Caco-2 (cell line): Measurements from ENCODE around the gene CORIN. TPM values are rescaled to one million over a fixed set of nuclear protein-coding genes. Genes with fewer than 3 reads are reported as not detected.

ENCODE experiments used
- BruUV-seq: library from RNA; stranded (reverse); fragments of 400-500 nt; replicated peaks from 2 replicates; lab custom pipeline; 2021; lab: Mats Ljungman, UMichigan
- CTCF ChIA-PET: fragments of 300-600 bp; sonication (Branson Sonifier 250); formaldehyde crosslinking; loops from one replicate; lab custom pipeline; 2022; ENCODE audit warnings: antibody characterized with exemption; lab: Charles Lee
- POLR2A ChIA-PET: fragments of 300-600 bp; sonication (Branson Sonifier 250); formaldehyde crosslinking; loops from one replicate; lab custom pipeline; 2022; ENCODE audit warnings: antibody characterized with exemption; lab: Charles Lee
- DNase-seq, 2 experiments: peaks; one replicate each; pipeline versions ENCODE4 v3.0.0 to v3.0.0-alpha.2; 2020 to 2022
- H3K27me3 ChIP-seq: replicated peaks from 2 replicates; pipeline ENCODE4 v1.6.0; 2011; ENCODE audit warnings: low read length; ENCODE audit not compliant: control insufficient read depth, insufficient read depth
- H3K36me3 ChIP-seq: 2 replicates; pipeline ENCODE4 v1.5.1; 2011; ENCODE audit warnings: low read length; ENCODE audit not compliant: control insufficient read depth, insufficient read depth
- H3K4me1 ChIP-seq: fragments of 250-450 bp; sonication (Bioruptor Pico); 2 replicates; pipeline ENCODE4 v1.5.1; 2020; ENCODE audit warnings: mild to moderate bottlenecking
- H3K4me3 ChIP-seq: 2 replicates; pipeline ENCODE4 v1.5.1; 2011; ENCODE audit warnings: low read depth, mild to moderate bottlenecking, control low read depth, low read length
- H3K9me3 ChIP-seq: fragments of 250-450 bp; sonication (Bioruptor Pico); 2 replicates; pipeline ENCODE4 v1.5.1; 2020; ENCODE audit warnings: mild to moderate bottlenecking, moderate library complexity
- H3K27ac Mint-ChIP-seq: one replicate; pipeline ENCODE4 v1.8.0; 2022; ENCODE audit warnings: mixed read lengths; ENCODE audit not compliant: unreplicated experiment
- H3K27me3 Mint-ChIP-seq: one replicate; pipeline ENCODE4 v1.8.0; 2022; ENCODE audit warnings: mixed read lengths; ENCODE audit not compliant: insufficient read depth, unreplicated experiment
- H3K36me3 Mint-ChIP-seq: one replicate; pipeline ENCODE4 v1.8.0; 2022; ENCODE audit warnings: mild to moderate bottlenecking, mixed read lengths; ENCODE audit not compliant: insufficient read depth, unreplicated experiment
- H3K4me1 Mint-ChIP-seq: one replicate; pipeline ENCODE4 v1.8.0; 2022; ENCODE audit warnings: low read depth, mixed read lengths; ENCODE audit not compliant: unreplicated experiment
- H3K4me3 Mint-ChIP-seq: one replicate; pipeline ENCODE4 v1.8.0; 2022; ENCODE audit warnings: mild to moderate bottlenecking, moderate library complexity, mixed read lengths; ENCODE audit not compliant: unreplicated experiment
- H3K9me3 Mint-ChIP-seq: one replicate; pipeline ENCODE4 v1.8.0; 2022; ENCODE audit warnings: mixed read lengths; ENCODE audit not compliant: unreplicated experiment
- CTCF ChIP-seq, 2 experiments: fragments of 200-600 bp in 1 of 2; IDR thresholded peaks; 1 replicate in 1 of 2; 2 replicates in 1 of 2; pipeline versions ENCODE4 v1.5.1 to v1.8.0; 2011 to 2022; ENCODE audit warnings: antibody characterized with exemption in 1 of 2, control low read depth in 1 of 2, inconsistent platforms in 1 of 2, low read depth in 1 of 2, low read length in 1 of 2, mild to moderate bottlenecking in 1 of 2, moderate library complexity in 1 of 2; ENCODE audit not compliant: insufficient read depth in 1 of 2, severe bottlenecking in 1 of 2, unreplicated experiment in 1 of 2
- intact Hi-C: fragments of 100-400 bp; cut with micrococcal nuclease; formaldehyde crosslinking; loops from one replicate; pipeline ENCODE4 v1.10.0; 2022; ENCODE audit not compliant: unreplicated experiment
- total RNA-seq: library from RNA; stranded (reverse); gene quantifications from 2 replicates; pipeline ENCODE4 v1.2.3, GENCODE V29; 2022

CORIN gene
- total RNA-seq, 1 experiment from 2014 or later = 0.27 TPM

DNA sequence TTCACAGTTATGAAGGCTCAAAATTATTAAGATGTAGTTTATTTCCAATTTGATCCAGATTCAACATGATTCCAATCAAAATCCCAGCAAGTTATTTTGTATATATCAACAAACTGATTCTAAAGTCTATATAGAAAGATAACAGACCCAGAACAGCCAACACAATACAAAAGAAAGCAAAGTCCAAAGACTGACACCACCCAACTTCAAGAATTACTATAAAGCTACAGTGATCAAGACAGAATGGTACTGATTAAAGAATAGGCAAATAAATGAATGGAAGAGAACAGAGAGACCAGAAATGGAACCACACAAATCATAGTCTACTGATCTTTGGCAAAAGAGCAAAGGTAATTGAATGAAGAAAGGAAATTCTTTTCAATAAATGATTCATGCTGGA is 41.6 kb upstream of the CORIN start:
- intact Hi-C loops = loop anchor here (5.0 kb wide), 1 partner anchor 48 kb away; no protein-coding TSS in a partner anchor
- H3K36me3 Mint-ChIP-seq = peaks cover 64% of the 10 kb centered on the region
- peaks cover 7% of the 10 kb centered on the region for H3K4me1 Mint-ChIP-seq
- TF ChIP-seq CTCF (IDR thresholded peaks at IDR 0.05; ENCODE audit: insufficient read depth in 1 of 2, low read depth in 1 of 2, low read length in 1 of 2, severe bottlenecking in 1 of 2, unreplicated experiment in 1 of 2) = no peak
- Histone ChIP-seq H3K4me3 (no peak overlapping the region), H3K9me3 (no peaks in the 10 kb centered on the region), H3K27me3 (no peaks in the 10 kb centered on the region), H3K4me1 (0 out of 2 replicates have a peak, but pooled peaks cover 4% of the 10 kb centered on the region), H3K36me3 (no peaks in the 10 kb centered on the region)
- BruUV-seq = no TSS peak
- H3K9me3 Mint-ChIP-seq = no peaks in the 10 kb centered on the region
- no peak overlapping the region for H3K4me3 Mint-ChIP-seq
- ChIA-PET CTCF (no interaction called here), POLR2A (no interaction called here)
- no peak for DNase-seq
- H3K27ac Mint-ChIP-seq = peak overlapping the region; percentile 66
- H3K27me3 Mint-ChIP-seq = no peaks in the 10 kb centered on the region

DNA sequence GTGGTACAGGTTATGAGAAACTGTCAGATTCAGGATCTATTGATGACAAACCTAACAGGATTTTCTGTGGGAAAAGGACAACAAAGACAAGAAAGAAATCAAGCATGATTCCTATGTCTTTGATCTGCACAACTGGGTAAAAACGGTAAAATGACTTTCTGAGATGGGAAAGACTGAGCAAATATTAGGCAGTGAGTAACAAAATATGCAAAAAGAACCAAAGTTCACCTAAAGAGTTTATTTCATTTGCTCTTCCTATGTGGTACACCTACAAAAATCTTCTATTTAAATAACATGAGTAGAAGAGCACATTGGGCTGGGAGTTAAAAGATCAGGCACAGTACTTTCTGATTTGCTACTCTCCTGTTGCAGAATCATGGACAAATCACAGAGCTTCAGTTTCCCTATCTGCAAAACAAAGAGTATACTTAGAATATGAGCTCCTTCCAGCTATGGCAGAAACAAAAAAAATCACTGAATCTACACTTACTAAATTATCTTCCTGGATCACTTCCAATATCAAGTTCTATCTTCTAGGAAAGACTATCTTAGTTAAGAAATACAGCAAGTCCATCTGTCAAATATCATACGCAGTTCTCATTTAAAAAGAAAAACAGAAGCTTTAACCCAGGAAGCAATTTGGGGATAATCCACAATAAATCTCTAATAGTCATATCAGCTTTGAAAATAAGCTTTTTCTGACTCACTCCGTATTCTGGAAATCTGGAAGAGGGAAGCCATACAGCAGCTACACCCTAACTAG is 39.1 kb upstream of the CORIN start:
- Mint-ChIP-seq H3K9me3 (no peaks in the 10 kb centered on the region), H3K27me3 (no peaks in the 10 kb centered on the region), H3K4me3 (no peak overlapping the region), H3K27ac (no peak overlapping the region), H3K36me3 (peaks cover 55% of the 10 kb centered on the region), H3K4me1 (peaks cover 7% of the 10 kb centered on the region)
- Histone ChIP-seq H3K36me3 (no peaks in the 10 kb centered on the region), H3K27me3 (no peaks in the 10 kb centered on the region), H3K9me3 (no peaks in the 10 kb centered on the region), H3K4me3 (no peak overlapping the region), H3K4me1 (0 out of 2 replicates have a peak, but pooled peaks cover 4% of the 10 kb centered on the region)
- BruUV-seq = no TSS peak
- ChIA-PET POLR2A (no interaction called here), CTCF (no interaction called here)
- intact Hi-C loops = loop anchor here (5.0 kb wide), 1 partner anchor 50 kb away; no protein-coding TSS in a partner anchor
- TF ChIP-seq CTCF (IDR thresholded peaks at IDR 0.05; ENCODE audit: insufficient read depth in 1 of 2, low read depth in 1 of 2, low read length in 1 of 2, severe bottlenecking in 1 of 2, unreplicated experiment in 1 of 2) = no peak
- no peak for DNase-seq

DNA sequence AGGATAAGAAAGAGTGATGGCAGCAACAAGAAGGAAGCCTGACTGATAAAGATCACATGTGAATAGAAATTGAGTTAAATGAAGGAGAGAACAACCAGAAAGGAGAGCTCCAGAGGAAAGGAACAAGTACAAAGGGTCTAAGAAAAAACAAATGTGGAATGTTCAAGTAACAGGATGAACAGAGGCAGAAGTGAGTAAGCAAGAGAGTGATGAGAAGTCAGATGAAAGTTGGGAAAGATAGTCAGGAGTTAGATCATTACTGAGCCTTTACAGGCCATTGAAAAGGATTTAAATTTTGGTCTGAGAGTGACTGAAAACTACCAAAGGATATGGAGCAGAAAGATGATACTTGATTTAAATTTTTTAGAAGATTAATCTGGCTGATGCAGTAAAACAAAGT is 38.4 kb upstream of the CORIN start:
- Mint-ChIP-seq H3K27ac (no peak overlapping the region), H3K4me1 (peaks cover 7% of the 10 kb centered on the region), H3K4me3 (no peak overlapping the region), H3K36me3 (peaks cover 54% of the 10 kb centered on the region), H3K27me3 (no peaks in the 10 kb centered on the region), H3K9me3 (no peaks in the 10 kb centered on the region)
- H3K36me3 ChIP-seq = no peaks in the 10 kb centered on the region
- no TSS peak for BruUV-seq
- no peak overlapping the region for H3K4me3 ChIP-seq
- POLR2A ChIA-PET = no interaction called here
- H3K4me1 ChIP-seq = 0 out of 2 replicates have a peak, but pooled peaks cover 4% of the 10 kb centered on the region
- H3K27me3 ChIP-seq = no peaks in the 10 kb centered on the region
- no peak for DNase-seq
- no peaks in the 10 kb centered on the region for H3K9me3 ChIP-seq
- CTCF ChIA-PET = no interaction called here
- TF ChIP-seq CTCF (IDR thresholded peaks at IDR 0.05; ENCODE audit: insufficient read depth in 1 of 2, low read depth in 1 of 2, low read length in 1 of 2, severe bottlenecking in 1 of 2, unreplicated experiment in 1 of 2) = no peak
- intact Hi-C loops = loop anchor here (5.0 kb wide), 1 partner anchor 51 kb away; no protein-coding TSS in a partner anchor
